ENCODE measurements around the gene CREB5. TPM values are rescaled to one million over a fixed set of nuclear protein-coding genes. Genes with fewer than 3 reads are reported as not detected.

The CREB5 gene
- polyA plus RNA-seq, 3 donors from 2014 or later: 0.37 TPM; not detected in 2

DNA sequence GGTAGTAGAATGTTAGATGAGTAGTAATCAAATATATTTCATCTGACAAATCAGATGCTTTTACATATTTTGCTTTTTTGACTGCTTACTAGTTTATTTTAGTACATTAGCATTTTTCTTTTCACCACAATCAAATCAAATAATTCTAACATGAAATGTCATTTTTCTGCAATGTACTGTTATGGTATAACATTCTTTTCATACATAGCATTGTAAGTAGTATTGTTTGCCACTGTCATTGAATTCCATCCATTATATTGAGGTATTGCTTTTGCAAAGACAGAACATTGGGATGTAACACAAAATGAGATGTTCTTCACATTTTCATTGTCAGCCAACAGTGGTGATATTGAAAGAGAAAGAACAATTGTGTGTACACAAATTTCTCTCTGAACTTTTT is 438.4 kb downstream of the CREB5 start:
- peaks cover 13 to 20% (median 13%) of the 10 kb centered on the region in 3 donors for H3K27me3 Mint-ChIP-seq (ENCODE audit: low read depth in 3 of 3)
- no peak overlapping the region for H3K4me3 Mint-ChIP-seq
- no peaks in the 10 kb centered on the region for H3K36me3 Mint-ChIP-seq
- DNase-seq: no peak
- no peak overlapping the region for H3K27ac Mint-ChIP-seq
- H3K9me3 Mint-ChIP-seq: no peaks in the 10 kb centered on the region
- peaks cover 8 to 15% of the 10 kb centered on the region in 2 donors for H3K4me1 Mint-ChIP-seq

- peak overlapping the region in 3 of 5 donors; percentile 41 to 76 (median 70) for H3K4me3 Mint-ChIP-seq
- no peaks in the 10 kb centered on the region for H3K36me3 Mint-ChIP-seq
- no peak overlapping the region for H3K27ac Mint-ChIP-seq
- H3K4me1 Mint-ChIP-seq: peaks cover 8 to 15% of the 10 kb centered on the region in 2 donors
- no peaks in the 10 kb centered on the region for H3K9me3 Mint-ChIP-seq
- no peak for DNase-seq
- peaks cover 11 to 30% (median 13%) of the 10 kb centered on the region in 3 donors for H3K27me3 Mint-ChIP-seq (ENCODE audit: low read depth in 3 of 3)
These were observed 440.8 kb downstream of the CREB5 start for GRCh38 chr7:28853150-28853549.

DNA sequence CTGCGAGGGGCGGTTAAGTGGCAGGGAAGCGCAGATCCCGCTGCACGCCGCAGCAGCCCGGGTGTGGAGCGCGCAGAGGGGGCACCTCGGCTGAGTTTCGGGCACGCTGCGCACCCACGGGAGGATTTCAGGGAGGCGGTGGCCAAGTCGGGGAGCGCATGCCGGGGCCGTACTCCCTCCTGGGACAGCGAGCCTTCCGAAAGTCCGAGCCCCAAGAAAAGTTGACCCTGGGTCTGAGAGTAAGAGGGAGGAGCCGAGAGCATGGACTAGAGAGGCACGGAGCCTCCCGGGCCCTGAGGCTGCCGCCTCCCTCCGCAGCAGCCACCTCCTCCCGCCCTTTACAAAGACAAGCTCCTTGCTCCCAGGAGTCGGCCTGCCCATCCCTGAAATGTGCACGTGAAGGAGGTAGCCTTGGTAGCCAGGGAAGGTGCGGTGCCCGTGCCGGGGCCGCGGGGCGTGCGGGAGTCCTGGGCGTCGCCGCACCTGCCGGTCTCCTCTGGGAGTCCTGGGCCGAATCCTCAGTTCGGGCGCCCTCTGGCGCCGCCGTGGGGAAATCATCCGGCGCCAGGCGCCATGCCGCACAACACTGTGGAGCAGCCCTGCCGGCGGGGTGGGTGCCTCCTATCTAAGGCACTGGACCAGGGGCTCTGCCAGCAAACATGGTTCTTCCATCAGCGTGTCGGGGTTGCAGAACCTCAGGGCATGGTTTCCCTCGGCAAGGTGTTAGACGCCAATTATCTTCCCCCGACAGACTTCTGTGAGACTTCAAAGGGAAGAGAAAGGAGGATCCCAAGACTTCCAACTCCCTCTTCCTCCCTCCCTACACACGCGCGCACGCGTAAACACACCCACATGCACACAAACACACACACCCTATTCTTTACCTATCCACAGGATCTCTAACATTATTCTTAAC is 441.8 kb downstream of the CREB5 start:
- H3K36me3 Mint-ChIP-seq: no peaks in the 10 kb centered on the region
- no peaks in the 10 kb centered on the region for H3K9me3 Mint-ChIP-seq
- peaks cover 8 to 15% of the 10 kb centered on the region in 2 donors for H3K4me1 Mint-ChIP-seq
- H3K27ac Mint-ChIP-seq: no peak overlapping the region
- H3K4me3 Mint-ChIP-seq: peak overlapping the region; percentile 69 to 81 (median 72)
- peak; percentile 33 to 55 (median 50) for DNase-seq
- peaks cover 12 to 32% (median 12%) of the 10 kb centered on the region in 3 donors for H3K27me3 Mint-ChIP-seq (ENCODE audit: low read depth in 3 of 3)

DNA sequence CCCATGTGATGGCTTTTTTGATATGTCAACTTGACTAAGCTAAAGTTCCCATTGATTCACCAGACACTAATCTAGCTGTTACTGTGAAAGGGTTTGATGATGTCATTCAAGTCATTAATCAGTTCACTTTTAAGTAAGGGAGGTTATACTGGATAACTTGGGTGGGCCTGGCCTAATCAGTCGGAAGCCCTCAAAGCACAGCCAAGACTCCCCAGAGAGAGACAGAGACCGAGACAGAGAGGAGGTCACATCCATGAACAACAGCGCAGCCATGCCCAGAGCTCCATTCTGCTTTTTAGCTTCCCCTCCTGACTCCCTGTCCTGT is 442.4 kb downstream of the CREB5 start:
- Mint-ChIP-seq H3K9me3 (peaks cover 0 to 2% (median 0%) of the 10 kb centered on the region in 6 donors), H3K36me3 (no peaks in the 10 kb centered on the region), H3K27ac (no peak overlapping the region), H3K4me3 (peak overlapping the region in 4 of 5 donors; percentile 40 to 76 (median 60)), H3K27me3 (ENCODE audit: low read depth in 3 of 3) (peaks cover 12 to 32% (median 14%) of the 10 kb centered on the region in 3 donors), H3K4me1 (peaks cover 8 to 15% of the 10 kb centered on the region in 2 donors)
- no peak for DNase-seq

- H3K9me3 Mint-ChIP-seq: peaks cover 0 to 2% (median 0%) of the 10 kb centered on the region in 6 donors
- H3K4me3 Mint-ChIP-seq: no peak overlapping the region
- peaks cover 12 to 30% (median 14%) of the 10 kb centered on the region in 3 donors for H3K27me3 Mint-ChIP-seq (ENCODE audit: low read depth in 3 of 3)
- H3K27ac Mint-ChIP-seq: no peak overlapping the region
- H3K4me1 Mint-ChIP-seq: peaks cover 8 to 15% of the 10 kb centered on the region in 2 donors
- DNase-seq: no peak
- H3K36me3 Mint-ChIP-seq: no peaks in the 10 kb centered on the region
These were observed 443.4 kb downstream of the CREB5 start for GRCh38 chr7:28855538-28856217.

- peaks cover 0 to 2% (median 0%) of the 10 kb centered on the region in 6 donors for H3K9me3 Mint-ChIP-seq
- no peaks in the 10 kb centered on the region for H3K36me3 Mint-ChIP-seq
- no peak overlapping the region for H3K27ac Mint-ChIP-seq
- no peak overlapping the region for H3K4me3 Mint-ChIP-seq
- H3K4me1 Mint-ChIP-seq: peaks cover 8 to 15% of the 10 kb centered on the region in 2 donors
- no peak for DNase-seq
- H3K27me3 Mint-ChIP-seq (ENCODE audit: low read depth in 3 of 3): peaks cover 12 to 26% (median 14%) of the 10 kb centered on the region in 3 donors
These were observed 444.3 kb downstream of the CREB5 start for GRCh38 chr7:28856656-28857055.

DNA sequence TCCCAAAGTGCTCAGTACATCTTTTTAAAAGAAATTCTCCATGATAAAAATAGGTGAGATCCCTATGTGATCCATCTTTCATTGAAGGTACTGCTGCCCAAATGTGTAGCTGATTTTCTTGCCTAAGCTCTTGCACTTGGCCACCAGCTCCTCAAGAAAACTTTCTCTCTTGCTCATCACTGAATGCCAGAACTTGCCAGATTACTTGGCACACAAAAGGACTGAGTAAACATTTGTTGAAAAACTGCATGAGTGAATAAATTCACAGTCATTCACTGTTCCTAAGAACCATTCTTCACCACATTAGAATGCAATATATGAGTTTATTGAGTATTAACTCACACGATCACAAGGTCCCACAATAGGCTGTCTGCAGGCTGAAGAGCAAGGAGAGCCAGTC is 445.9 kb downstream of the CREB5 start:
- Mint-ChIP-seq H3K4me3 (no peak overlapping the region), H3K27me3 (ENCODE audit: low read depth in 3 of 3) (peaks cover 10 to 26% (median 14%) of the 10 kb centered on the region in 3 donors), H3K4me1 (peaks cover 8 to 12% of the 10 kb centered on the region in 2 donors), H3K36me3 (no peaks in the 10 kb centered on the region), H3K9me3 (peaks cover 0 to 2% (median 0%) of the 10 kb centered on the region in 6 donors), H3K27ac (no peak overlapping the region)
- DNase-seq: no peak

GRCh38 chr7:28858895-28859294 is 446.6 kb downstream of the CREB5 start:
- DNase-seq: no peak
- H3K4me3 Mint-ChIP-seq: no peak overlapping the region
- peaks cover 4 to 6% of the 10 kb centered on the region in 2 donors for H3K4me1 Mint-ChIP-seq
- peaks cover 4 to 32% (median 9%) of the 10 kb centered on the region in 3 donors for H3K27me3 Mint-ChIP-seq (ENCODE audit: low read depth in 3 of 3)
- peaks cover 0 to 2% (median 0%) of the 10 kb centered on the region in 6 donors for H3K9me3 Mint-ChIP-seq
- no peaks in the 10 kb centered on the region for H3K36me3 Mint-ChIP-seq
- no peak overlapping the region for H3K27ac Mint-ChIP-seq

DNA sequence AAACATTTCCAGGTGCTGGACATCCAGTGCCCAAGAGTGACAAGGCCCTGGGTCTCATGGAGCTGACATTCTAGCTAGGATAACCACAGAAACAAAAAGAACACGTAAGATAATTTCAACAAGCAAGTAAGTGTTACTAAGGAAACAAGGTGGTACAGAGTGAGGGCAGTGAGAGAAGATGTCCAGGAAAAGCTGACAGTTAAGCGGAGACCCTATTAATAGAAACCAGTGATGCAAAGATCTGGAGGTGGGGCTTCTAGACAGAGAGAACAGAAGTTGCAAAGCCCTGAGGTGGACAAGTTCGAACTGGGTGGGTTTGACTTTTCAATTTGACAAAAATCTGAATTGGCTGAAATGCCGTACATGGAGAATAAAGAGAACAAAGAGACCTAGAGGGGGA is 449.5 kb downstream of the CREB5 start:
- Mint-ChIP-seq H3K4me1 (no peaks in the 10 kb centered on the region), H3K4me3 (no peak overlapping the region), H3K27ac (no peak overlapping the region), H3K36me3 (no peaks in the 10 kb centered on the region), H3K9me3 (peaks cover 0 to 2% (median 0%) of the 10 kb centered on the region in 6 donors), H3K27me3 (ENCODE audit: low read depth in 3 of 3) (peaks cover 3 to 20% (median 4%) of the 10 kb centered on the region in 3 donors)
- DNase-seq: no peak

GRCh38 chr7:28862595-28863272 is 450.4 kb downstream of the CREB5 start:
- Mint-ChIP-seq H3K27me3 (ENCODE audit: low read depth in 3 of 3) (peaks cover 3 to 18% (median 4%) of the 10 kb centered on the region in 3 donors), H3K9me3 (peaks cover 0 to 2% (median 0%) of the 10 kb centered on the region in 6 donors), H3K4me3 (no peak overlapping the region), H3K4me1 (no peaks in the 10 kb centered on the region), H3K36me3 (no peaks in the 10 kb centered on the region), H3K27ac (no peak overlapping the region)
- DNase-seq: no peak

DNA sequence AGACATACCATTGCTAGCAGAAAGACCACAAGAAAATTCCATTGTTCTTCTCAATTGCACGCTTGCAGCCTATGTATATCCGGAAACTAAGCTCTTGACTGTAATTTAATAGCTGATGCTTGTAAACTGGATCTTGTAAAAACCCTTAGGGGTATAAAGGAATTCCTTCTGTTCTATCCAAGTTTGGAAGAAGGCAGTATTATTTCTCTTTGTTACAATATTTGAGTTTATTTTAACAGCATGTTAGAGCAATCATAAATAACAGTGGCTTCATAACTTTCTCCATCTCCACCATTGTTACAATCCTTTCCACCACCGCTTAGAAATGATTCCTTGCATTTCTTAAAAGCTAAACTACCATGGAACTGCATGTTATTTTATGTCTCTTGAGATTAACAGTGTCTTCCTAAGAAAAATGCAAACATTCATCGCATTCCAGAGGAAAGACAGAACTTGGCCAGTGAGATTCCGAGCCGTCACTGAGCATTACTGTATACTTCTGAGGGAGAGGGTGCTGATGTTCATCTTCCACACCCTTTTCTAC is 453.4 kb downstream of the CREB5 start:
- H3K36me3 Mint-ChIP-seq: no peaks in the 10 kb centered on the region
- no peaks in the 10 kb centered on the region for H3K4me1 Mint-ChIP-seq
- peaks cover 0 to 14% (median 4%) of the 10 kb centered on the region in 3 donors for H3K27me3 Mint-ChIP-seq (ENCODE audit: low read depth in 3 of 3)
- no peak overlapping the region for H3K27ac Mint-ChIP-seq
- no peak overlapping the region for H3K4me3 Mint-ChIP-seq
- DNase-seq: no peak
- H3K9me3 Mint-ChIP-seq: no peaks in the 10 kb centered on the region

DNA sequence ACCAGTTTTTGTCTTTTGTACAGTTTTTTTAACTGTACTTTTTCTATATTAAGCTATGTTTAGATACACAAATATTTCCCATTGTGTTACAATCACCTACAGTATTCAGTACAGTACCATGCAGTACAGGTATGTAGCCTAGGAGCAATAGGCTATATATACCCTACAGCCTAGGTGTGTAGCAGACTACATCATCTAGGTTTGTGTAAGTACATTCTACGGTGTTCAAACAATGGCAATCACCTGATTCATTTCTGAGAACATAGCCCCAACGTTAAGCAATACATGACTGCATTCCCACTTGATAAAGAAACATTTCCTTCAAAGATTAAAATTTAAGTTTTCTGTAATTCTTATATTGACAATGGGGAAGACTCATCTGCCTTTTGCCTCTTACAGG is 456.4 kb downstream of the CREB5 start:
- H3K36me3 Mint-ChIP-seq: no peaks in the 10 kb centered on the region
- no peaks in the 10 kb centered on the region for H3K4me1 Mint-ChIP-seq
- no peak for DNase-seq
- peaks cover 0 to 10% (median 4%) of the 10 kb centered on the region in 3 donors for H3K27me3 Mint-ChIP-seq (ENCODE audit: low read depth in 3 of 3)
- no peaks in the 10 kb centered on the region for H3K9me3 Mint-ChIP-seq
- no peak overlapping the region for H3K27ac Mint-ChIP-seq
- no peak overlapping the region for H3K4me3 Mint-ChIP-seq

GRCh38 chr7:28871077-28871476 is 458.8 kb downstream of the CREB5 start:
- Mint-ChIP-seq H3K9me3 (no peaks in the 10 kb centered on the region), H3K36me3 (no peaks in the 10 kb centered on the region), H3K27ac (no peak overlapping the region), H3K4me1 (no peaks in the 10 kb centered on the region), H3K27me3 (ENCODE audit: low read depth in 3 of 3) (peaks cover 0 to 7% (median 6%) of the 10 kb centered on the region in 3 donors), H3K4me3 (no peak overlapping the region)
- no peak for DNase-seq
